Mucosa of descending colon (tissue), 3 donors: Measurements from ENCODE around the gene GH1. TPM values are rescaled to one million over a fixed set of nuclear protein-coding genes. Genes with fewer than 3 reads are reported as not detected.

Source experiments
- ATAC-seq: fragments of 200-7000 bp; cut with Tn5 transposase; one replicate; pipeline ENCODE4 v1.9.1; 2020; ENCODE audit warnings: mild to moderate bottlenecking, moderate library complexity
- DNase-seq, 3 donors: peaks; one replicate each; pipeline ENCODE4 v3.0.0-alpha.2; 2020
- H3K36me3 ChIP-seq: fragments of 200-600 bp; one replicate; pipeline ENCODE4 v1.8.0; 2021; ENCODE audit warnings: low read depth, mild to moderate bottlenecking
- H3K4me1 ChIP-seq: fragments of 200-600 bp; one replicate; pipeline ENCODE4 v1.8.0; 2021; ENCODE audit warnings: low read depth, mild to moderate bottlenecking
- H3K4me3 ChIP-seq: fragments of 200-600 bp; one replicate; pipeline ENCODE4 v1.8.0; 2021; ENCODE audit warnings: mild to moderate bottlenecking
- H3K9me3 ChIP-seq: fragments of 200-600 bp; one replicate; pipeline ENCODE4 v1.8.0; 2021; ENCODE audit warnings: mild to moderate bottlenecking
- CTCF ChIP-seq: fragments of 200-600 bp; IDR thresholded peaks from one replicate; pipeline ENCODE4 v1.8.0; 2022; ENCODE audit warnings: antibody characterized with exemption, mild to moderate bottlenecking
- intact Hi-C, 2 donors: fragments of 100-400 bp; cut with DNase I in 1 of 2; cut with micrococcal nuclease in 1 of 2; formaldehyde crosslinking; loops; one replicate each; pipeline versions ENCODE4 v1.11.0 to v1.11.1; 2022; cut with DNase I, micrococcal nuclease
- total RNA-seq, 3 donors: library from RNA; stranded (reverse); fragmentation: NEBNext Ultra II Directional in 2 of 3; extraction: Animal tissue kit (Norgen Biotek cat#: 25700) in 2 of 3; gene quantifications; one replicate each; pipeline versions ENCODE4 v1.2.1 to v1.2.4, GENCODE V29; 2021 to 2023
- donor health status: DM: no; HTN: no; CAD: no; lungs with moderate emphysema.
- donor health status: DM: no; HTN: no; CAD: no.
- donor health status: DM: no; HTN: yes; CAD: no.

The GH1 gene
- total RNA-seq, 3 donors from 2014 or later, result not detected

- H3K36me3 ChIP-seq, result no peaks in the 10 kb centered on the region
- H3K4me1 ChIP-seq, result peaks cover 5% of the 10 kb centered on the region
- no peaks in the 10 kb centered on the region for H3K9me3 ChIP-seq
- ATAC-seq, result no peak
- no peak overlapping the region for H3K4me3 ChIP-seq
- intact Hi-C loops, result no loop called here
- TF ChIP-seq CTCF, result no peak
- no peak for DNase-seq
Measured at GRCh38 chr17:63932721-63933120, 14.1 kb upstream of the GH1 start.

GRCh38 chr17:63931981-63932561 is 13.4 kb upstream of the GH1 start, which contains the start of gene CD79B:
TSS of gene CD79B (minus strand) at chr17:63932331. CDS start at chr17:63932261, 70 bp downstream.
- TF ChIP-seq CTCF, result no peak
- peak in 2 of 3 donors; percentile 25 to 81 for DNase-seq
- no peaks in the 10 kb centered on the region for H3K9me3 ChIP-seq
- intact Hi-C loops, result no loop called here
- H3K4me1 ChIP-seq, result peaks cover 5% of the 10 kb centered on the region
- no peaks in the 10 kb centered on the region for H3K36me3 ChIP-seq
- no peak within 1 kb of the TSS for H3K4me3 ChIP-seq
- ATAC-seq, result peak; percentile 73

- DNase-seq, result peak; percentile 71 to 90 (median 72)
- H3K4me3 ChIP-seq, result no peak overlapping the region
- intact Hi-C loops, result no loop called here
Measured at GRCh38 chr17:63930951-63931575, 12.4 kb upstream of the GH1 start.

GRCh38 chr17:63929860-63930766 is 11.5 kb upstream of the GH1 start:
- Histone ChIP-seq H3K9me3 (no peaks in the 10 kb centered on the region), H3K36me3 (no peaks in the 10 kb centered on the region), H3K4me1 (peaks cover 5% of the 10 kb centered on the region), H3K4me3 (no peak overlapping the region)
- TF ChIP-seq CTCF, result no peak
- intact Hi-C loops, result no loop called here
- DNase-seq (peak in 1 of 3 donors; percentile 46), ATAC-seq (no peak)

More at GRCh38 chr17:63930951-63931575, 12.4 kb upstream of the GH1 start:
- TF ChIP-seq CTCF, result no peak
- H3K36me3 ChIP-seq, result no peaks in the 10 kb centered on the region
- ATAC-seq, result peak; percentile 79
- no peaks in the 10 kb centered on the region for H3K9me3 ChIP-seq
- peaks cover 5% of the 10 kb centered on the region for H3K4me1 ChIP-seq

- H3K9me3 ChIP-seq, result no peaks in the 10 kb centered on the region
- peaks cover 5% of the 10 kb centered on the region for H3K4me1 ChIP-seq
- intact Hi-C loops, result no loop called here
- H3K36me3 ChIP-seq, result no peaks in the 10 kb centered on the region
- no peak overlapping the region for H3K4me3 ChIP-seq
- no peak for TF ChIP-seq CTCF
- peak in 1 of 3 donors; percentile 36 for DNase-seq
- no peak for ATAC-seq
Measured at GRCh38 chr17:63928966-63929695, 10.5 kb upstream of the GH1 start.
